PC-3 (cell line): ENCODE measurements around the gene SRSF5.

Experiments
- CTCF ChIP-seq: fragments of 300-600 bp; sonication (generic); conservative IDR thresholded peaks from 2 replicates; pipeline ENCODE4 v1.5.1; 2017; ENCODE audit warnings: antibody characterized with exemption, low read depth, mild to moderate bottlenecking, low read length
- EZH2 ChIP-seq: fragments of 300-600 bp; sonication (generic); IDR thresholded peaks from one replicate; pipeline ENCODE4 v1.6.1; 2017; ENCODE audit warnings: antibody characterized with exemption, mild to moderate bottlenecking, low read length; ENCODE audit not compliant: unreplicated experiment
- EZH2phosphoT487 ChIP-seq: fragments of 300-600 bp; sonication (generic); IDR thresholded peaks from 2 replicates; pipeline ENCODE4 v1.6.1; 2018; ENCODE audit warnings: mild to moderate bottlenecking, antibody characterized with exemption, low read length, borderline replicate concordance

- TF ChIP-seq EZH2phosphoT487 (no peak), CTCF (no peak), EZH2 (no peak)
Observed at GRCh38 chr14:69773571-69774276, 6.8 kb downstream of the SRSF5 start.
